Measurements from ENCODE around the gene E2F3.

E2F3 gene

DNA sequence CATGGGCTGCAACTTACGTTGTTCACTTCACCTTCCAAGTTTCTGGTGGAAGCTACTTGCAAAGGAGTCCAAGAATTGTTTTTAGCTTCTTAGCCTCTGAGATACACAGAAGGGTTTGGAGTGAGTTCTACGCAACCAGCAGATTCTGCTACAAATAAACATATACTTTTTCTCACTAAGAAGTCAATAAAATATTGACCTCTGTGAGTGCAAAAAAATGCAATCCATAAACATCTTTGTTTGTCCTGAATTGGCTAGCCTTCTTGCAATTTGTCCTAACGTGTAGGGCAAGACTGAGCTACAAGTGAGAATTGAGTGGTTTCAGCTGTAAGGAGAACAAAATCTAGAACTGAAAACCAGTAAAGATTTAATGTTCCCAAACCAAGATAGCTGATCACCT, 26.2 kb upstream of the E2F3 start:
- DNase-seq (ENCODE audit: low spot score) = no peak
- in situ Hi-C loops (cut with MboI; ENCODE audit: low pct_unique_long_range_greater_than_20kb, low sequenced_read_pairs, unreplicated experiment) = no loop called here
- TF ChIP-seq, protein P1, sequence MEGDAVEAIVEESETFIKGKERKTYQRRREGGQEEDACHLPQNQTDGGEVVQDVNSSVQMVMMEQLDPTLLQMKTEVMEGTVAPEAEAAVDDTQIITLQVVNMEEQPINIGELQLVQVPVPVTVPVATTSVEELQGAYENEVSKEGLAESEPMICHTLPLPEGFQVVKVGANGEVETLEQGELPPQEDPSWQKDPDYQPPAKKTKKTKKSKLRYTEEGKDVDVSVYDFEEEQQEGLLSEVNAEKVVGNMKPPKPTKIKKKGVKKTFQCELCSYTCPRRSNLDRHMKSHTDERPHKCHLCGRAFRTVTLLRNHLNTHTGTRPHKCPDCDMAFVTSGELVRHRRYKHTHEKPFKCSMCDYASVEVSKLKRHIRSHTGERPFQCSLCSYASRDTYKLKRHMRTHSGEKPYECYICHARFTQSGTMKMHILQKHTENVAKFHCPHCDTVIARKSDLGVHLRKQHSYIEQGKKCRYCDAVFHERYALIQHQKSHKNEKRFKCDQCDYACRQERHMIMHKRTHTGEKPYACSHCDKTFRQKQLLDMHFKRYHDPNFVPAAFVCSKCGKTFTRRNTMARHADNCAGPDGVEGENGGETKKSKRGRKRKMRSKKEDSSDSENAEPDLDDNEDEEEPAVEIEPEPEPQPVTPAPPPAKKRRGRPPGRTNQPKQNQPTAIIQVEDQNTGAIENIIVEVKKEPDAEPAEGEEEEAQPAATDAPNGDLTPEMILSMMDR (IDR thresholded peaks at IDR 0.05; ENCODE audit: extremely low read depth, insufficient read depth, missing control alignments) = no peak

DNA sequence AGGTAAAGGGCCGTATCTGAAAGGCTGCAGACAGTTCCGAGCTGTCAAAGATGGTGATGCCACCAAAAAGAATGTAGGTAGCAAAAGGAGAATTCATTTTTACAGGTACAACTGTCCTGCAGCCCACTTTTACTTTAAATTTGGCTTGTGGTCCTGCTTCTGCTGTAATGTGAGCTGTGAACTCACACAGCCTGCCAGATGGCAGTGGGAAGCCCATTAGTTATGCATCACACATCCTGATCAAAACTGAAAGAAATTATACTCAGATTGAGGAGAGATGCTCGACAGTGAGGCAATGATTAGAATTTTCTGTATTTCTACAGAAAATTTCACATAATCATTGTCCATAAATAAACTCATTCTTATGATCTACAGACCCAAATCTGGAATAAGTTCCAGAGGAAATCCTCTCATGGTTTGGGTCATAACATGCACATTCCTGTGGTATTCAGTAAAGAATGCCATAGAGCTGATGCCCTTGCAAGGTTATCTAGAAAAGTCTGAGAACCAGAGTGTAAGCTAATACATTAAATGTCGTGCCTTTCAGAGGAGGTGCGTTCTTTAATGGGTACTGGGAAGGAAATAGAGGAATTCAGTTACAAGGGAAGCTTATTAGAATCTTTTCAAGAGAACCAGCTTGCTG, 23.9 kb upstream of the E2F3 start:
- TF ChIP-seq, protein P1 (IDR thresholded peaks at IDR 0.05; ENCODE audit: extremely low read depth, insufficient read depth, missing control alignments) = no peak
- DNase-seq (ENCODE audit: low spot score) = peak; percentile 17
- in situ Hi-C loops (cut with MboI; ENCODE audit: low pct_unique_long_range_greater_than_20kb, low sequenced_read_pairs, unreplicated experiment) = no loop called here

DNA sequence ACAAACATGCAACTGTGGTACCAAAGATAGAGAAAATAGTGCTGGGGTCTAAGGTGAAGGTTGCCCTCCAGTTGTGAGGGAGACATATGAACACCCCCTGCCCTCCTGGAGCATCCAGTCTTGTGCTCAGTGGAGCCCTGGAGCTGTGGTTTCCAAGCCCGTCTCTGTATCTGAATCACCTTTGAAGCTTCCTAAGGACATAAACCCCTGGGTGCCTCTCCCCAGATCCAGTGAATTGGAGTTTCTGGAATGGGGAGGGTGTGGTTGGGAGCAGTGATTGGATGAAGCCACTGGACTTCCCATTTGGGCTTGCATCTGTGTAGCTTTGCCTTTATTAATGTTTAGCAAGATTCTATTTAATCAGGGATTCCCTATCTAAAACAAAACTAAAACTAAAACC, 22.4 kb upstream of the E2F3 start:
- no peak for DNase-seq (ENCODE audit: low spot score)
- TF ChIP-seq, protein P1 (IDR thresholded peaks at IDR 0.05; ENCODE audit: extremely low read depth, insufficient read depth, missing control alignments) = no peak
- in situ Hi-C loops (cut with MboI; ENCODE audit: low pct_unique_long_range_greater_than_20kb, low sequenced_read_pairs, unreplicated experiment) = no loop called here

DNA sequence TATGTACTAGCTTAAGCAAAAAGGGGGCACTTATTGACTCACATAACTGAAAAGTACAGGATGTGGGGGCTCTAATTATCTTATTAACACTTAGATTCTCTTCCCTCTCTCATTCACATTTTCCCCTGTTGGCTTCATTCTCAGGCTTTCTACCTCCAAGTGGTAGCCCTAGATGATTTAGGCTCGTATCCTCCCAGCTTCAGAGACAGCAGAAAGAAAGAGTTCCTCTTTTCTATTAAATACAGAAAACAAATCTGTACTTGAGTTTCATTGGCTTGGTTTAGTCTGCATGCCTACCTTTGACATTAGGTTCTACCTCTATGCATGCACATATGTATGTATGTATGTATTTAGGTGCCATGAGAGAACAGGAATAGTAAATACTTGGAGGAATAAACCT, 15.5 kb upstream of the E2F3 start:
- in situ Hi-C loops (cut with MboI; ENCODE audit: low pct_unique_long_range_greater_than_20kb, low sequenced_read_pairs, unreplicated experiment) = no loop called here

DNA sequence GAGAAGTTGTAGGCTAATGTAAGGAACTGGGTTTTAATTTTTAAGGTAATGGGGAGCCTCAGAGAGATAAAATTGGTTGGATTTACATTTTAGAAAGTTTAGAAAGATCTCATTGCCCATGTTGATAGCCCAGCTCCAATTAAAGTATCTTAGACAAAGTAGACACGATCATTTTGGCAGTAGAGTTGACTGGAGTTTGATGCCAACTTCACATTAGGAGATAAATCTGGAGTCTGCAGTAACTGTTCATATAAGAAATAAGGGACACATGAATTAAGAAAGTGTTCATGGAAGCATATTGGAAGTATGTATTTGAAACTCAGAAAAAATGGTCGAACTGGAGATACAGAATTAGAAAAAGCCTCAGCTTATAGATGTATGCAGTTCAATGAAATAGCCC, 12.6 kb upstream of the E2F3 start:
- no peak for DNase-seq (ENCODE audit: low spot score)
- TF ChIP-seq, protein P1 (IDR thresholded peaks at IDR 0.05; ENCODE audit: extremely low read depth, insufficient read depth, missing control alignments) = no peak
- in situ Hi-C loops (cut with MboI; ENCODE audit: low pct_unique_long_range_greater_than_20kb, low sequenced_read_pairs, unreplicated experiment) = no loop called here

More for the DNA sequence above, 15.5 kb upstream of the E2F3 start:
- TF ChIP-seq, protein P1 (IDR thresholded peaks at IDR 0.05; ENCODE audit: extremely low read depth, insufficient read depth, missing control alignments) = no peak
- DNase-seq (ENCODE audit: low spot score) = no peak

DNA sequence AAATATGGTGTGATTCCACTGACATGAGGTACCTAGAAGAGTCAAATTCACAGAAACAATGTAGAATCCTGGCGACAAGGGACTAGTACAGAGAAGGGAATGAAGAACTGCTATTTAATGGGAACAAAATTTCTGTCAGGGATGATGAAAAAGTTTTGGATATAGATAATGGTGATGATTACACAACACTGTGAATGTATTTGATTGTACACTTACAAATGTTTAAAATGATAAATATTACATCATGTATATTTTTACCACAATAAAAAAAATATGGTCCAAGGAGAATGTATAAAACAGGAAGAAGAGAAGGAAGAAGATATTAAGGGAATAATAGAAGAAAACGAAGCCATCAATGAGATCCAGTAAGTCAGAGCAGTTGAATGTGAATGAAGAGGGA, 8.4 kb upstream of the E2F3 start:
- no peak for DNase-seq (ENCODE audit: low spot score)
- in situ Hi-C loops (cut with MboI; ENCODE audit: low pct_unique_long_range_greater_than_20kb, low sequenced_read_pairs, unreplicated experiment) = loop anchor here (10.0 kb wide), 1 partner anchor 142 kb away; the partner anchor contains the start of gene CDKAL1

More for the DNA sequence above, 8.4 kb upstream of the E2F3 start:
- TF ChIP-seq, protein P1 (IDR thresholded peaks at IDR 0.05; ENCODE audit: extremely low read depth, insufficient read depth, missing control alignments) = no peak

All from GM13977 (cell line).